Stimulated activated CD8-positive, alpha-beta memory T cell treated with anti-CD3 and anti-CD28 coated beads, Interleukin-7, amount 100 ng/mL, for 1 hour (primary cell): ENCODE measurements around the gene WDR91.
"Not testable (repeated sequence)": the region's sequence is repeated elsewhere in the genome, so short reads cannot be mapped to it uniquely, and the experiment has no call there.

ENCODE experiments used
- DNase-seq, 2 donors: peaks; one replicate each; pipeline ENCODE4 v3.0.0-alpha.2; 2020; ENCODE audit warnings: low read depth in 2 of 2

The WDR91 gene

GRCh38 chr7:135180122-135180521, 31.2 kb downstream of the WDR91 start:
- DNase-seq, result no peak

GRCh38 chr7:135179321-135179925, 31.9 kb downstream of the WDR91 start:
- DNase-seq, result no peak

- DNase-seq, result no peak
Observed at GRCh38 chr7:135178364-135178763, 33.0 kb downstream of the WDR91 start.

- DNase-seq, result no peak
Observed at GRCh38 chr7:135177028-135177696, 34.2 kb downstream of the WDR91 start.

GRCh38 chr7:135175931-135176330, 35.4 kb downstream of the WDR91 start:
- DNase-seq, result no peak

GRCh38 chr7:135174941-135175340, 36.4 kb downstream of the WDR91 start:
- DNase-seq, result no peak

GRCh38 chr7:135173916-135174315, 37.4 kb downstream of the WDR91 start:
- DNase-seq, result not testable (repeated sequence)

GRCh38 chr7:135171581-135172291, 39.6 kb downstream of the WDR91 start:
- DNase-seq, result not testable (repeated sequence)

GRCh38 chr7:135170998-135171481, 40.3 kb downstream of the WDR91 start:
- not testable (repeated sequence) for DNase-seq

- DNase-seq, result peak; percentile 76 to 81
Observed at GRCh38 chr7:135170274-135170997, 40.9 kb downstream of the WDR91 start, which contains the start of gene CYREN. TSS of gene CYREN (minus strand) at chr7:135170707. CDS start at chr7:135168922, 1,785 bp downstream.

GRCh38 chr7:135169964-135170273, 41.4 kb downstream of the WDR91 start:
- DNase-seq, result no peak

- no peak for DNase-seq
Observed at GRCh38 chr7:135169141-135169963, 42.0 kb downstream of the WDR91 start.

- no peak for DNase-seq
Observed at GRCh38 chr7:135168489-135169140, 42.7 kb downstream of the WDR91 start.

GRCh38 chr7:135168001-135168400, 43.3 kb downstream of the WDR91 start:
- DNase-seq, result no peak

- no peak for DNase-seq
Observed at GRCh38 chr7:135167365-135167917, 43.9 kb downstream of the WDR91 start.

GRCh38 chr7:135166338-135166990, 44.9 kb downstream of the WDR91 start:
- no peak for DNase-seq

- no peak for DNase-seq
Observed at GRCh38 chr7:135165862-135166261, 45.5 kb downstream of the WDR91 start.

GRCh38 chr7:135164357-135165061, 46.8 kb downstream of the WDR91 start:
- no peak for DNase-seq

- no peak for DNase-seq
Observed at GRCh38 chr7:135162382-135163001, 48.8 kb downstream of the WDR91 start.
